Vein endothelial cell (primary cell): Measurements from ENCODE around the gene JAGN1. TPM values are rescaled to one million over a fixed set of nuclear protein-coding genes. Genes with fewer than 3 reads are reported as not detected.

Source experiments
- small RNA-seq: library from RNA; depleted of rRNA; stranded (forward); fragments of <200 nt; gene quantifications from one replicate; pipeline ENCODE3, GENCODE V24; 2012
- total RNA-seq: library from RNA; depleted of rRNA; stranded (reverse); fragments of >200 nt; gene quantifications from 2 replicates; pipeline ENCODE4 v1.2.3, GENCODE V29; 2012

Gene JAGN1
- total RNA-seq: 25.2 and 26.9 TPM in 2 replicates

GRCh38 chr3:9890249-9891071, at the start of gene JAGN1:
JAGN1 (plus strand) TSS chr3:9890610; CDS start chr3:9890723, 113 bp downstream.

GRCh38 chr3:9843715-9844438, 46.5 kb upstream of the JAGN1 start, which contains the start of gene RPUSD3:
RPUSD3 (minus strand) TSS chr3:9844008; CDS start chr3:9843990, 18 bp downstream.

GRCh38 chr3:9879830-9880549, 10.4 kb upstream of the JAGN1 start, which contains the start of gene CIDEC:
CIDEC (minus strand) TSS chr3:9880253; CDS start chr3:9878486, 1,767 bp downstream.

GRCh38 chr3:9902372-9903237, 12.2 kb downstream of the JAGN1 start, which contains the start of gene IL17RE:
IL17RE (plus strand) TSS chr3:9902848; CDS start chr3:9902933, 85 bp downstream.

GRCh38 chr3:9916734-9917680, 26.6 kb downstream of the JAGN1 start, which contains the start of gene IL17RC:
IL17RC (plus strand) TSS chr3:9917098; CDS start chr3:9917316, 218 bp downstream.

GRCh38 chr3:9933561-9934234, 43.3 kb downstream of the JAGN1 start, which contains the start of gene CRELD1:
CRELD1 (plus strand) TSS chr3:9933834; CDS start chr3:9934439, 605 bp downstream.

Small RNA genes lying within 50 kb of the gene (small RNA-seq; reads per million reads assigned to genes)
- not detected for gene RNU6-882P

Other genes with a start within 250 kb of the JAGN1 start
- 59.8 and 61.4 TPM in 2 replicates for gene MTMR14, start 241.1 kb upstream of the JAGN1 start, total RNA-seq
- gene CPNE9, start 186.8 kb upstream of the JAGN1 start, total RNA-seq: not detected in 2 replicates
- 30.9 and 34.3 TPM in 2 replicates for gene BRPF1, start 158.9 kb upstream of the JAGN1 start, total RNA-seq
- 22.9 and 27.8 TPM in 2 replicates for gene OGG1, start 140.7 kb upstream of the JAGN1 start, total RNA-seq
- 23.2 and 25.2 TPM in 2 replicates for gene CAMK1, start 120.7 kb upstream of the JAGN1 start, total RNA-seq
- gene TADA3, start 98.1 kb upstream of the JAGN1 start, total RNA-seq: 50.6 and 56.7 TPM in 2 replicates
- gene ARPC4, start 97.5 kb upstream of the JAGN1 start, total RNA-seq: 355 and 367 TPM in 2 replicates
- gene TTLL3, start 80.3 kb upstream of the JAGN1 start, total RNA-seq: 21.8 and 26.1 TPM in 2 replicates
- 24.4 and 30.1 TPM in 2 replicates for gene RPUSD3, start 46.6 kb upstream of the JAGN1 start, total RNA-seq
- gene CIDEC, start 10.4 kb upstream of the JAGN1 start, total RNA-seq: not detected in 2 replicates
- gene IL17RE, start 12.2 kb downstream of the JAGN1 start, total RNA-seq: 0.33 and 0.57 TPM in 2 replicates
- gene IL17RC, start 26.5 kb downstream of the JAGN1 start, total RNA-seq: 15.9 and 28.4 TPM in 2 replicates
- gene CRELD1, start 43.2 kb downstream of the JAGN1 start, total RNA-seq: 19.1 and 25.2 TPM in 2 replicates
- gene PRRT3, start 61.8 kb downstream of the JAGN1 start, total RNA-seq: 2.0 TPM in 2 replicates
- 47.7 and 69.8 TPM in 2 replicates for gene EMC3, start 96.2 kb downstream of the JAGN1 start, total RNA-seq
- gene FANCD2, start 135.8 kb downstream of the JAGN1 start, total RNA-seq: 14.4 and 29.4 TPM in 2 replicates
- not detected in 2 replicates for gene FANCD2OS, start 217.6 kb downstream of the JAGN1 start, total RNA-seq
- gene BRK1, start 225.1 kb downstream of the JAGN1 start, total RNA-seq: 136 and 167 TPM in 2 replicates